Loucy (cell line): ENCODE results near the gene CCNJL.

Source experiments
- H2AFZ ChIP-seq: fragments of 200-600 bp; sonication (generic); 2 replicates; pipeline ENCODE4 v1.6.0; 2016; ENCODE audit warnings: antibody characterized with exemption, mild to moderate bottlenecking, low read length, moderate library complexity
- H3F3A ChIP-seq: fragments of 200-600 bp; 2 replicates; pipeline ENCODE4 v1.6.0; 2016; ENCODE audit warnings: antibody characterized with exemption, low read depth, mild to moderate bottlenecking
- H3K27me3 ChIP-seq: fragments of 200-600 bp; sonication (generic); 2 replicates; pipeline ENCODE4 v1.6.1; 2014; ENCODE audit warnings: low read length, mild to moderate bottlenecking; ENCODE audit not compliant: insufficient read depth, poor library complexity, severe bottlenecking
- H3K36me3 ChIP-seq: fragments of 200-600 bp; sonication (generic); 2 replicates; pipeline ENCODE4 v1.6.1; 2016; ENCODE audit warnings: low read length; ENCODE audit not compliant: insufficient read depth
- H3K4me1 ChIP-seq: fragments of 200-600 bp; sonication (generic); 2 replicates; pipeline ENCODE4 v1.5.1; 2014; ENCODE audit warnings: low read length, mild to moderate bottlenecking; ENCODE audit not compliant: insufficient read depth, poor library complexity, severe bottlenecking
- H3K4me2 ChIP-seq: fragments of 200-600 bp; sonication (generic); 2 replicates; pipeline ENCODE4 v1.6.0; 2014; ENCODE audit warnings: antibody characterized with exemption, low read length, low read depth, mild to moderate bottlenecking; ENCODE audit not compliant: poor library complexity, severe bottlenecking
- H3K4me3 ChIP-seq: fragments of 200-600 bp; sonication (generic); 2 replicates; pipeline ENCODE4 v1.5.1; 2014; ENCODE audit warnings: low read length, mild to moderate bottlenecking, mixed read lengths; ENCODE audit not compliant: poor library complexity, severe bottlenecking
- H3K79me2 ChIP-seq: fragments of 200-600 bp; sonication (generic); 2 replicates; pipeline ENCODE4 v1.6.1; 2014; ENCODE audit warnings: low read length; ENCODE audit not compliant: insufficient read depth
- H3K9ac ChIP-seq: fragments of 200-600 bp; sonication (generic); 2 replicates; pipeline ENCODE4 v1.6.0; 2014; ENCODE audit warnings: mild to moderate bottlenecking, low read depth, low read length, moderate library complexity; ENCODE audit not compliant: poor library complexity, severe bottlenecking
- H3K9me2 ChIP-seq: fragments of 200-600 bp; sonication (generic); replicated peaks from 2 replicates; pipeline ENCODE4 v1.6.1; 2016; ENCODE audit warnings: low read depth, low read length, mixed read lengths
- H3K9me3 ChIP-seq: fragments of 200-600 bp; sonication (generic); 2 replicates; pipeline ENCODE4 v1.6.1; 2014; ENCODE audit warnings: mild to moderate bottlenecking, antibody characterized with exemption, low read length, low read depth; ENCODE audit not compliant: insufficient read depth
- H4K20me1 ChIP-seq: fragments of 200-600 bp; sonication (generic); 2 replicates; pipeline ENCODE4 v1.6.0; 2014; ENCODE audit warnings: antibody characterized with exemption, low read length, mild to moderate bottlenecking; ENCODE audit not compliant: insufficient read depth, poor library complexity, severe bottlenecking
- EZH2phosphoT487 ChIP-seq: fragments of 200-600 bp; IDR thresholded peaks from 2 replicates; pipeline ENCODE4 v1.6.1; 2018; ENCODE audit warnings: antibody characterized with exemption, mild to moderate bottlenecking, moderate library complexity, borderline replicate concordance
- TF ChIP-seq, protein P1 (sequence below): fragments of 200-600 bp; sonication (generic); conservative IDR thresholded peaks from 2 replicates; pipeline ENCODE4 v1.5.1; 2014; ENCODE audit warnings: mild to moderate bottlenecking, antibody characterized with exemption, low read length

Gene CCNJL

DNA sequence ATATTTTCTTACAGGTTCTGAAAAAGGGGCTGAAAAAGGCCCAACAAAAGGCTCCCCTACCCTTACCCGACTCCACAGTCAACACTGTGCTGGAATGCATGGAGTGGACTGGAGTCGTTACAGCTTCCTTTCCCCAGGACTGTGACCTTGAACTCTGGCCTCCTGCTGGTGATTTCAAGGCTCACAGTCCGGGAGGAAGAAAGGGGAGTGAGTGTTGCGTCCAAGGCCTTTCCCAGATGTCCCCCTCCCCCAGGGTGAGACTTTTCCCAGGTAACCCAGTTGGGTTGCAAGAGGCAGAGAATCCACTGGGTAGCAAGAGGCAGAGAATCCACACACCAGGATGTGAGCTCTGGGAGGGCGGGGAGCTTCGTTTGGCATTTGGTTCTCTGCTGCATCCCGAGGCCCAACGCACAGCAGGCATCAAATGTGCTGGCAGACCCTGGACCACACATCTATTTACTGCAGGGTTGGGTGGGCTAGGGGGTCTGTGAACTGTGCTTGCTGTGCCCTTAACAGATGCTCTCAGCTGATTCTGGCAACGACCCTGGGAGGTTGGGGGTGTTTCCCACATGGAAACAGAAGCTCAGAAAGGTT is 45.5 kb downstream of the CCNJL start:
- H3K9me2 ChIP-seq: no peaks in the 10 kb centered on the region
- H3F3A ChIP-seq: peaks cover 16% of the 10 kb centered on the region
- no peaks in the 10 kb centered on the region for H3K9me3 ChIP-seq
- H3K4me1 ChIP-seq: peaks cover 65% of the 10 kb centered on the region
- no peak overlapping the region for H2AFZ ChIP-seq
- no peak for TF ChIP-seq EZH2phosphoT487
- TF ChIP-seq, protein P1, sequence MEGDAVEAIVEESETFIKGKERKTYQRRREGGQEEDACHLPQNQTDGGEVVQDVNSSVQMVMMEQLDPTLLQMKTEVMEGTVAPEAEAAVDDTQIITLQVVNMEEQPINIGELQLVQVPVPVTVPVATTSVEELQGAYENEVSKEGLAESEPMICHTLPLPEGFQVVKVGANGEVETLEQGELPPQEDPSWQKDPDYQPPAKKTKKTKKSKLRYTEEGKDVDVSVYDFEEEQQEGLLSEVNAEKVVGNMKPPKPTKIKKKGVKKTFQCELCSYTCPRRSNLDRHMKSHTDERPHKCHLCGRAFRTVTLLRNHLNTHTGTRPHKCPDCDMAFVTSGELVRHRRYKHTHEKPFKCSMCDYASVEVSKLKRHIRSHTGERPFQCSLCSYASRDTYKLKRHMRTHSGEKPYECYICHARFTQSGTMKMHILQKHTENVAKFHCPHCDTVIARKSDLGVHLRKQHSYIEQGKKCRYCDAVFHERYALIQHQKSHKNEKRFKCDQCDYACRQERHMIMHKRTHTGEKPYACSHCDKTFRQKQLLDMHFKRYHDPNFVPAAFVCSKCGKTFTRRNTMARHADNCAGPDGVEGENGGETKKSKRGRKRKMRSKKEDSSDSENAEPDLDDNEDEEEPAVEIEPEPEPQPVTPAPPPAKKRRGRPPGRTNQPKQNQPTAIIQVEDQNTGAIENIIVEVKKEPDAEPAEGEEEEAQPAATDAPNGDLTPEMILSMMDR: no peak
- no peak overlapping the region for H3K4me2 ChIP-seq
- peaks cover 31% of the 10 kb centered on the region for H3K79me2 ChIP-seq
- no peaks in the 10 kb centered on the region for H4K20me1 ChIP-seq
- H3K27me3 ChIP-seq: no peaks in the 10 kb centered on the region
- H3K9ac ChIP-seq: no peak overlapping the region
- no peak overlapping the region for H3K4me3 ChIP-seq
- no peaks in the 10 kb centered on the region; the same call in 1 of the 2 replicates for H3K36me3 ChIP-seq

DNA sequence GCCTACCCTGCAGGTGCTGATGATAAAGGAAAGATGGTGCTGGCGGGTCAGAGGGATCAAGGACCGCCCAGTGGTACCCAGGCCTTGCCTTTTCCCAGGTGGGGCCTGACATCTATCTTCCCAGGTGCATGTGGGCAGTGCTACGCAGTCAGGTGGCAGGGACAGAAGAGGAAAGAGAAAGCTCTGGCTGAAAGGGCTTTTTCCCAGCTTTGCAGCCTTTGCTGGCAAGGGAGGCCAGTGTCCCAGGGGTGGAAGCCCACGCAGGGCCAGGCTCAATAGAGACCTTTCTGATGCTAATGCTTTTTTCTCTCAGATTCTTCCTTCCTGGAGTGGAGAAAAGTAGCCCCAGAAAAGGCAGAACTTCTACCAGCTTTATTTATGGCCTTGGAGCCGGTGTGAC is 46.3 kb downstream of the CCNJL start:
- Histone ChIP-seq H3K27me3 (no peaks in the 10 kb centered on the region), H3K79me2 (peaks cover 31% of the 10 kb centered on the region), H3K36me3 (no peaks in the 10 kb centered on the region; the same call in 1 of the 2 replicates), H3K4me2 (no peak overlapping the region), H3F3A (peaks cover 19% of the 10 kb centered on the region), H3K9me3 (no peaks in the 10 kb centered on the region), H3K9me2 (no peaks in the 10 kb centered on the region), H2AFZ (no peak overlapping the region), H3K9ac (no peak overlapping the region), H3K4me3 (no peak overlapping the region), H4K20me1 (no peaks in the 10 kb centered on the region), H3K4me1 (peaks cover 69% of the 10 kb centered on the region)
- no peak for TF ChIP-seq EZH2phosphoT487
- TF ChIP-seq, protein P1: no peak

DNA sequence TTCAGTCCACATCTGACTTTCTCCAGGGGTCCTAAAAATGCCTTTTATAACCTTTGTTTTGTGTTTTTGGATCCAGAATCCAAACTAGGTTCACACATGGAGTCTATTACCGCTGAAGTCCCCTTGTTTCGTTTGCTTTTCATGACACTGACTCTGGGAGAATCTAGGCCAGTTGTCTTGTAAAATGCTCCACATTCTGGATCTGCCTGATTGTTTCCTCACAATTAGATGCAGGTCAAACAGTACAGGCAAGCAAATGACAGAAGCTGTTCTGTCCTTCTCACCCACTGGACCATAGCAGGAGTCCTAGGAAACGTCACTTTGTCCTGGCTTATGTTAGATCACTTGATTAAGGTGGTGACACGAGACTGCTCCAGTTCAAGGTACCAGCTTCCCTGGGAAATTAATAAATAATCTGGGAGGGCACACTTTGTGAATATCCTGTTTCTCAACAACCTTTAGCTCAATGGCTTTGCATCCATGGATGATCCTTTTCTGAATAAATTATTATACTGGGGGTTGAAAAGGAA is 49.0 kb downstream of the CCNJL start:
- H3K4me2 ChIP-seq: peak overlapping the region; percentile 93
- peak overlapping the region; percentile 65 for H3K4me3 ChIP-seq
- H3K27me3 ChIP-seq: no peaks in the 10 kb centered on the region

More for the DNA sequence above, 49.0 kb downstream of the CCNJL start:
- Histone ChIP-seq H2AFZ (no peak overlapping the region), H3K79me2 (peaks cover 28% of the 10 kb centered on the region), H3K4me1 (peaks cover 64% of the 10 kb centered on the region), H3K9ac (peak overlapping the region; percentile 96), H3F3A (peaks cover 13% of the 10 kb centered on the region), H4K20me1 (no peaks in the 10 kb centered on the region), H3K9me2 (no peaks in the 10 kb centered on the region), H3K36me3 (peaks cover 6% of the 10 kb centered on the region; the same call in 1 of the 2 replicates), H3K9me3 (no peaks in the 10 kb centered on the region)
- TF ChIP-seq, protein P1: no peak
- TF ChIP-seq EZH2phosphoT487: no peak
